Osteocyte (in vitro differentiated cells): ENCODE data around the gene UCMA. TPM values are rescaled to one million over a fixed set of nuclear protein-coding genes. Genes with fewer than 3 reads are reported as not detected.
"Not testable (repeated sequence)": the region's sequence is repeated elsewhere in the genome, so short reads cannot be mapped to it uniquely, and the experiment has no call there.

ENCODE experiments used
- DNase-seq: peaks from one replicate; pipeline ENCODE4 v3.0.0; 2021; ENCODE audit warnings: mixed read lengths; ENCODE audit not compliant: unreplicated experiment; ENCODE audit errors: extremely low spot score
- H3K27ac Mint-ChIP-seq: one replicate; pipeline ENCODE4 v1.8.0; 2021; ENCODE audit warnings: mild to moderate bottlenecking, mixed read lengths; ENCODE audit not compliant: unreplicated experiment
- H3K27me3 Mint-ChIP-seq: one replicate; pipeline ENCODE4 v1.8.0; 2021; ENCODE audit warnings: mixed read lengths; ENCODE audit not compliant: unreplicated experiment
- H3K36me3 Mint-ChIP-seq: one replicate; pipeline ENCODE4 v1.8.0; 2021; ENCODE audit warnings: mixed read lengths; ENCODE audit not compliant: unreplicated experiment
- H3K4me1 Mint-ChIP-seq: one replicate; pipeline ENCODE4 v1.8.0; 2021; ENCODE audit warnings: mixed read lengths; ENCODE audit not compliant: unreplicated experiment
- H3K4me3 Mint-ChIP-seq: one replicate; pipeline ENCODE4 v1.8.0; 2021; ENCODE audit warnings: mild to moderate bottlenecking, moderate library complexity, mixed read lengths; ENCODE audit not compliant: unreplicated experiment
- H3K9me3 Mint-ChIP-seq: one replicate; pipeline ENCODE4 v1.8.0; 2021; ENCODE audit warnings: mixed read lengths; ENCODE audit not compliant: unreplicated experiment
- CTCF ChIP-seq: fragments of 200-600 bp; sonication (generic); IDR thresholded peaks from 2 replicates; pipeline ENCODE4 v1.5.0; 2021; ENCODE audit warnings: antibody characterized with exemption, mild to moderate bottlenecking, moderate library complexity
- total RNA-seq: library from RNA; stranded (reverse); gene quantifications from 2 replicates; pipeline ENCODE4 v1.2.1, GENCODE V29; 2021

UCMA gene
- total RNA-seq, 1 donor from 2014 or later, result not detected

DNA sequence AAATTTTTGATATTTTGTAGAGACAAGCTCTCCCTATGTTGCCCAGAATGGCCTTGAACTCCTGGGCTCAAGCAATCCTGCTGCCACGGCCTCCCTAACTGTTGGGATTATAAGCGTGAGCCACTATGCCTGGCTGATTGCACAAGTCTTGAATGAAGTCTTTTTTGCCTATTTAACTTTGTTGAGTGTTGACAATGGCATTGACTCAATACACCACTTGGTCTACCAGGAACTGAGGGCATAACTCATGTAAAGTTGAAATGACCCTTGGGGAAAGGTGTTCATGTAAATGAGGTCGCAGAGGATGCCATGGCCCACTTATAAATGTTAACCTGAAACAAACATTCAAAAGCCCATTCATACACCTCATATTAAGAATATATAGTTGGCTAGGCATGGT is 7.4 kb upstream of the UCMA start:
- H3K9me3 Mint-ChIP-seq, result no peaks in the 10 kb centered on the region
- no peak overlapping the region for H3K4me3 Mint-ChIP-seq
- peaks cover 7% of the 10 kb centered on the region for H3K27me3 Mint-ChIP-seq
- no peaks in the 10 kb centered on the region for H3K36me3 Mint-ChIP-seq
- DNase-seq, result no peak
- no peak overlapping the region for H3K27ac Mint-ChIP-seq
- no peak for TF ChIP-seq CTCF
- H3K4me1 Mint-ChIP-seq, result no peaks in the 10 kb centered on the region

- Mint-ChIP-seq H3K27me3 (peaks cover 8% of the 10 kb centered on the region), H3K9me3 (no peaks in the 10 kb centered on the region)
- TF ChIP-seq CTCF, result no peak
Measured at GRCh38 chr10:13239923-13240322, 5.7 kb upstream of the UCMA start.

DNA sequence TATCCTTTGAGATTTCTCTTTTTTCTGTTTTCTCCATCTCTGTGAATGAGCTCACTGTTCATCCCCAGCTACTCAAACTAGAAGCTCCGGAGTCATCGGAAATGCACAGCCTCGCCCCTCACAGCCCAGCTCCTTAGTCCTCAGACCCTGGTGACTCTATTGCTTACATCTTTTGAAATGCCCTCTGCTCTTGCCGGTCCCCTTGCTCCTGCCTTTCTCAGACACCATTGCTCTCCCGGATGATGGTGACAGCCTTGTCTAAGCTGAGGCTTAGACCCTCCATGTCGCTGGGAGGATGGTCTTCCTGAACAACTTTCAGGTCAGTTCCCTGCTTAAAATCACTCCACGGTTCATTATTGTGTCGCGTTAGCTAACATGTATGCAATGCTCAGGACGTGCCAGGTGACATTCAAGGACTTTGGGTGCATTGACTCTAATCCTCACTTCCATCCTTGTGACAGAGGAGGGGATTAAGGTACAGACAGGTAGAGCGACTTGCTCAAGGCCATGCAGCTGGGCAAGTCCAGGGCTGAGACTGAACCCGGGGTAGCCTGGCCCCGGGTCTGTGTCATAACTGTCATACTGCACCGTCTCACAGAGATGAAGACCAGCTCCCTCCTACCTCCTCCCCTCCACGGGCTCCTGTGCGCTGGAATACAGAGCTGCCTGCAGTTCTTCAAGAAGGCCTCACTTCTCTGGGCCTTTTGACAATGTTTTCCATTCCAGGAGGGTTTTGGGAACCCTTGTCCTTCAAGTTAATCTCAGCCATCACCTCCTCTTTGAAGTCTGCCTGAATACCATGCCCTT is 4.3 kb upstream of the UCMA start:
- no peak for TF ChIP-seq CTCF

More at GRCh38 chr10:13239923-13240322, 5.7 kb upstream of the UCMA start:
- H3K4me3 Mint-ChIP-seq, result no peak overlapping the region
- H3K4me1 Mint-ChIP-seq, result no peaks in the 10 kb centered on the region
- DNase-seq, result no peak
- no peak overlapping the region for H3K27ac Mint-ChIP-seq
- H3K36me3 Mint-ChIP-seq, result no peaks in the 10 kb centered on the region

DNA sequence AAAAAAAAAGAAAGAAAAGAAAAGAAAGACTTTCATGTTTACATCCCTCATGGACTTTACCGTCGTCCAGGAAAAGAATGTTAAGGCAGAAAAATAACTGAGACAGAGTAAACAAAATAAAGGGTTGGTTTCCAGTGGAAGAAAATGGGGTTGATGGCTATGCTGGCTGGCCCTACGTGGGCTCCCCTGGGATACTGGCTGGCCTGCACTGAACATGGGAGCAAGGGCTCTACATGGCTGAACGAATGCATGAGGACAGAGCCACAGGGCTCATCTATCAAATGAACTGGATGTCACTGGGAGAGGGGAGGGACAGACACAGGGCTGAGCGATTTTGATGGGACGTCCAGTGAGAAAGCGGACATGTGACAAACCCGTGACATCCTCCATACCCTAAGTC is 2.5 kb upstream of the UCMA start:
- H3K36me3 Mint-ChIP-seq, result no peaks in the 10 kb centered on the region
- H3K4me3 Mint-ChIP-seq, result no peak overlapping the region
- H3K9me3 Mint-ChIP-seq, result no peaks in the 10 kb centered on the region
- no peaks in the 10 kb centered on the region for H3K4me1 Mint-ChIP-seq
- H3K27me3 Mint-ChIP-seq, result peaks cover 8% of the 10 kb centered on the region
- H3K27ac Mint-ChIP-seq, result no peak overlapping the region
- TF ChIP-seq CTCF, result no peak
- DNase-seq, result no peak

More for the DNA sequence above, 4.3 kb upstream of the UCMA start:
- no peak for DNase-seq
- H3K36me3 Mint-ChIP-seq, result no peaks in the 10 kb centered on the region
- no peaks in the 10 kb centered on the region for H3K9me3 Mint-ChIP-seq
- no peaks in the 10 kb centered on the region for H3K4me1 Mint-ChIP-seq
- H3K27me3 Mint-ChIP-seq, result peaks cover 8% of the 10 kb centered on the region
- H3K27ac Mint-ChIP-seq, result no peak overlapping the region
- H3K4me3 Mint-ChIP-seq, result no peak overlapping the region

- H3K4me1 Mint-ChIP-seq, H3K9me3 Mint-ChIP-seq: not testable (repeated sequence)
Measured at GRCh38 chr10:13234736-13235135, 562 bp upstream of the UCMA start.

More at GRCh38 chr10:13234736-13235135, 562 bp upstream of the UCMA start:
- H3K27me3 Mint-ChIP-seq, result peaks cover 13% of the 10 kb centered on the region
- not testable (repeated sequence) for H3K36me3 Mint-ChIP-seq, DNase-seq, H3K27ac Mint-ChIP-seq, H3K4me3 Mint-ChIP-seq
